Adrenal gland (tissue), 12 donors: ENCODE measurements around the gene SYNRG. TPM values are rescaled to one million over a fixed set of nuclear protein-coding genes. Genes with fewer than 3 reads are reported as not detected.

Experiments used
- DNase-seq, 7 donors: peaks; one replicate each; pipeline ENCODE4 v3.0.0-alpha.2; 2019 to 2020
- H3K27ac ChIP-seq, 5 donors: fragments of 200-600 bp; sonication (generic) in 4 of 5; 1 replicate in 3 of 5; 2 replicates in 2 of 5; pipeline versions ENCODE4 v1.5.1 to v1.8.0; 2016 to 2020; ENCODE audit warnings: mild to moderate bottlenecking in 1 of 5
- H3K27me3 ChIP-seq: fragments of 200-600 bp; 2 replicates; pipeline ENCODE4 v1.8.0; 2021
- H3K36me3 ChIP-seq, 2 donors: fragments of 200-600 bp; replicated peaks in 1 of 2; 1 replicate in 1 of 2; 2 replicates in 1 of 2; pipeline versions ENCODE4 v1.5.1 to v1.8.0; 2018 to 2022
- H3K4me1 ChIP-seq, 2 donors: fragments of 200-600 bp; replicated peaks in 1 of 2; 1 replicate in 1 of 2; 2 replicates in 1 of 2; pipeline versions ENCODE4 v1.5.1 to v1.8.0; 2018 to 2021
- H3K4me3 ChIP-seq, 4 donors: fragments of 200-600 bp; sonication (generic) in 3 of 4; one replicate each; pipeline ENCODE4 v1.5.1; 2016 to 2018
- H3K9me3 ChIP-seq, 3 donors: fragments of 200-600 bp; sonication (generic) in 1 of 3; replicated peaks in 1 of 3; 1 replicate in 2 of 3; 2 replicates in 1 of 3; pipeline versions ENCODE4 v1.5.1 to v1.8.0; 2016 to 2021
- CTCF ChIP-seq, 6 experiments: fragments of 450-650 bp in 4 of 6; fragments of 200-600 bp in 2 of 6; sonication (generic) in 1 of 6; IDR thresholded peaks; 1 replicate in 5 of 6; 2 replicates in 1 of 6; pipeline versions ENCODE4 v1.5.1 to v1.8.0; 2016 to 2021; ENCODE audit warnings: antibody characterized with exemption in 6 of 6, mild to moderate bottlenecking in 2 of 6, moderate library complexity in 1 of 6
- POLR2A ChIP-seq, 2 donors: fragments of 450-650 bp; IDR thresholded peaks; one replicate each; pipeline ENCODE4 v1.6.1; 2017; ENCODE audit warnings: antibody characterized with exemption in 2 of 2, mild to moderate bottlenecking in 2 of 2, moderate library complexity in 1 of 2
- WGBS, 4 donors: extraction: QIAGEN DNeasy Blood & Tissue Kit in 2 of 4; methylation state at CpG; one replicate each; pipeline versions ENCODE4 v1.1.5 to v1.1.7; 2013 to 2017; 5-methylcytosine and 5-hydroxymethylcytosine counted together
- intact Hi-C, 2 donors: fragments of 100-400 bp; cut with DNase I; formaldehyde crosslinking; loops; one replicate each; pipeline versions ENCODE4 v1.14.1 to v1.15.0; 2022 to 2023
- polyA plus RNA-seq, 3 donors: library from polyadenylated mRNA; stranded (reverse); fragments of 200-250 nt in 2 of 3; fragments of 350-450 nt in 1 of 3; fragmentation: Illumina TruSeq in 1 of 3; extraction: RNeasy Lipid Tissue Mini Kit (QIAGEN cat#74804) in 1 of 3; gene quantifications; one replicate each; pipeline ENCODE4 v1.2.3, GENCODE V29; 2013 to 2014
- total RNA-seq, 9 donors: library from RNA; depleted of rRNA in 4 of 9; stranded (reverse); fragments of >200 nt in 4 of 9; fragments of 120-200 nt in 1 of 9; fragmentation: NEBNext Ultra II Directional in 1 of 9; extraction: Animal tissue kit (Norgen Biotek cat#: 25700) in 1 of 9; gene quantifications; one replicate each; pipeline versions ENCODE4 v1.1.0 to v1.2.4, GENCODE V29; 2013 to 2023
- donor health status: healthy with polysubstance abuse.
- donor health status: Bipolar disorder and iron deficiency.
- donor health status: DM: yes; HTN: yes; CAD: no.
- donor health status: DM: no; HTN: no; CAD: no.
- donor health status: DM: no; HTN: no; CAD: no.
- donor health status: DM: yes; HTN: yes; CAD: no.

Gene SYNRG
- total and polyA plus RNA-seq, 12 donors, result 8.5 to 45.7 (median 29.3) TPM

DNA sequence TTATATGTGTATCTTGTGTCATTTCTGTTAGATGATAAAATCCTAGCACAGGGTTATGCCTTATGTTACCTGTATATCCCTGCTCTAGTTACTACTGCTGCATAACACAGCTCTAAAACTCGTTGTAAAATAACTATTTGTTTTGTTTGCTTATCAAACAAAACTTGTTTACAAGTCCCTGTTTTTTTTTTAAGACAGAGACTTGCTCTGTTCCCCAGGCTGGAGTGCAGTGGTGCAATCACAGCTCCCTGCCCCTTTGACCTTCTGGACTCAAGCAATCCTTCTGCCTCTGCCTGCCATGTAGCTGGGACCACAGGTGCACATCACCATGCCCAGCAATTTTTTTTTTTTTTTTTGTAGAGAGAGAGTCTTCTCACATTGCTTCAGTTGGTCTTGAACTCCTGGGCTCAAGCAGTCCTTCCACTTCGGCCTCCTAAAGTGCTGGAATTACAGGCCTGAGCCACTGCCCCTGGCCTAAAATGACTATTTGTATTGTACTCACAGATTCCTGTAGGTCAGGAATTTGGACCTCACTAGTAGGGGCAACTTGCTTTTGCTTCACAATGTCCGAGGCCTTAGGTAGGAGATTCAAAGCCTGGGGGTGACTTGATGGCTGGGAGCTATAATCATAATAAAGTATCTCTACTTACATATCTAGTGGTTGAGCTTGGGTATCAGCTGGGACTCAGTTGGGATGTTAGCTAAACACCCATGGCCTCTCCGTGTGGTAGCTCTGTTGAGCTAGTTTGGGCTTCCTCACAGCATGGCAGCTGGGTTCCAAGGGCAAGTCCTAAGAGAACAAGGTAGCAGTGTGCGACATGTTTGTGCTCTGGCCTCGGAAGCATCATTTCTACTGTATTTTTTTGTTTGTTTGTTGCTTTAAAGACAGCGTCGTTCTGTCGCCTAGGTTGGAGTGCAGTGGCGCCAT is 106.9 kb downstream of the SYNRG start:
- DNase-seq, result peak in 1 of 7 donors; percentile 45
- H3K4me1 ChIP-seq, result no peaks in the 10 kb centered on the region
- no peak for TF ChIP-seq CTCF (IDR thresholded peaks at IDR 0.05)
- TF ChIP-seq POLR2A (IDR thresholded peaks at IDR 0.05), result no peak
- no peaks in the 10 kb centered on the region for H3K9me3 ChIP-seq
- intact Hi-C loops, result no loop called here
- H3K27ac ChIP-seq, result no peak overlapping the region
- no peak overlapping the region for H3K4me3 ChIP-seq
- no peaks in the 10 kb centered on the region for H3K36me3 ChIP-seq
- 89 to 91% (median 89%) methylated on average over 10 of the region's 10 CpGs for WGBS, 4 donors
- no peaks in the 10 kb centered on the region for H3K27me3 ChIP-seq

DNA sequence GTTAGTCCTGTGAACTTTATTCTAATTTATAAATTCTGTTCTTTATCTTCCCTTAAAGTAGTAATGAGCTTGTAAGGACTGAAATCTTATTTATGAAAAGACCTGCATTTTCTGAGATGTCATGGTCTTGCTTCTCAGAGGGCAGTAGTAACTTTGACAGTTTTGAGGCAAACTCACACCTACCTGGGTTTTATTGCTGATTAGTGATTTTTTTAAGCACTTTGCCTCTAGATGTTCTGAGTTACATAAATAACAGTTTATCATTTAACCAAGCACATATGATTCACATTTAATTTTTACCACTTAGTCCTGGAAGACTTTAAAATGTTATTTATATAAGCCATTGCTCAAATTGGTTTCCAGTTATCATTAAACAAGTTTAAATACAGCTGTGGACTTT is 108.8 kb downstream of the SYNRG start:
- no peak overlapping the region for H3K27ac ChIP-seq
- H3K9me3 ChIP-seq, result no peaks in the 10 kb centered on the region
- H3K36me3 ChIP-seq, result no peaks in the 10 kb centered on the region
- TF ChIP-seq POLR2A (IDR thresholded peaks at IDR 0.05), result no peak
- TF ChIP-seq CTCF (IDR thresholded peaks at IDR 0.05), result no peak
- H3K4me1 ChIP-seq, result no peaks in the 10 kb centered on the region
- no peaks in the 10 kb centered on the region for H3K27me3 ChIP-seq
- no peak overlapping the region for H3K4me3 ChIP-seq
- intact Hi-C loops, result no loop called here
- DNase-seq, result no peak

DNA sequence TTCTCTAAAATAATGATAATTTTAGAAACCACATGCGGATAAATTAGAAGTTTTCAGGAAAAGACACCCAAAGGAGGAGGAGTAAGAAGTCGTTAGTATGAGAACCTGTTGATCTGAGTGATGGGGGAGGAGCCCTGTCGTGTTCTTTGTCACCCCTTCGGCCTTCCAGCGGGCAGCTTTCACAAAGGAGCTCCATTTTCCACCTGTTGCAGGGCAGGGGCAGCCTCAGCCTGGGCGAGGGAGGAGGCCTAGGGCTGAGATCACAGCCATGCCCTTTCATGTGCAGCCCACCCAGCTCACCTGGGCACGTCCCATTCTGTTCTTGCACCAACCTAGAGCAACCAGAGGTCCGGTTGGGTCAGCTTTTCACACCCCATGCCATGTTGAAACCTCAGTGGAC is 114.2 kb downstream of the SYNRG start:
- H3K27me3 ChIP-seq, result no peaks in the 10 kb centered on the region
- no peaks in the 10 kb centered on the region for H3K9me3 ChIP-seq
- H3K4me3 ChIP-seq, result no peak overlapping the region
- WGBS, 4 donors, result 86 to 89% (median 87%) methylated on average over 8 of the region's 8 CpGs
- DNase-seq, result no peak
- intact Hi-C loops, result no loop called here
- H3K4me1 ChIP-seq, result peaks cover 17 to 34% of the 10 kb centered on the region in 2 donors
- H3K36me3 ChIP-seq, result no peaks in the 10 kb centered on the region
- TF ChIP-seq CTCF (IDR thresholded peaks at IDR 0.05) (no peak), POLR2A (IDR thresholded peaks at IDR 0.05) (no peak)
- no peak overlapping the region for H3K27ac ChIP-seq

GRCh38 chr17:37494401-37494831 is 114.8 kb downstream of the SYNRG start:
- no peaks in the 10 kb centered on the region for H3K36me3 ChIP-seq
- no peak overlapping the region for H3K4me3 ChIP-seq
- intact Hi-C loops, result no loop called here
- 73 to 79% (median 77%) methylated on average over 3 of the region's 3 CpGs for WGBS, 4 donors
- DNase-seq, result no peak
- TF ChIP-seq POLR2A (IDR thresholded peaks at IDR 0.05), result no peak
- no peak for TF ChIP-seq CTCF (IDR thresholded peaks at IDR 0.05)
- no peaks in the 10 kb centered on the region for H3K27me3 ChIP-seq
- peaks cover 17 to 34% of the 10 kb centered on the region in 2 donors for H3K4me1 ChIP-seq
- H3K27ac ChIP-seq, result peak overlapping the region in 1 of 5 donors; percentile 2
- H3K9me3 ChIP-seq, result no peaks in the 10 kb centered on the region
